Measurements from ENCODE around the gene FNBP1L.
"Not testable (repeated sequence)": the region's sequence is repeated elsewhere in the genome, so short reads cannot be mapped to it uniquely, and the experiment has no call there.

Gene FNBP1L

DNA sequence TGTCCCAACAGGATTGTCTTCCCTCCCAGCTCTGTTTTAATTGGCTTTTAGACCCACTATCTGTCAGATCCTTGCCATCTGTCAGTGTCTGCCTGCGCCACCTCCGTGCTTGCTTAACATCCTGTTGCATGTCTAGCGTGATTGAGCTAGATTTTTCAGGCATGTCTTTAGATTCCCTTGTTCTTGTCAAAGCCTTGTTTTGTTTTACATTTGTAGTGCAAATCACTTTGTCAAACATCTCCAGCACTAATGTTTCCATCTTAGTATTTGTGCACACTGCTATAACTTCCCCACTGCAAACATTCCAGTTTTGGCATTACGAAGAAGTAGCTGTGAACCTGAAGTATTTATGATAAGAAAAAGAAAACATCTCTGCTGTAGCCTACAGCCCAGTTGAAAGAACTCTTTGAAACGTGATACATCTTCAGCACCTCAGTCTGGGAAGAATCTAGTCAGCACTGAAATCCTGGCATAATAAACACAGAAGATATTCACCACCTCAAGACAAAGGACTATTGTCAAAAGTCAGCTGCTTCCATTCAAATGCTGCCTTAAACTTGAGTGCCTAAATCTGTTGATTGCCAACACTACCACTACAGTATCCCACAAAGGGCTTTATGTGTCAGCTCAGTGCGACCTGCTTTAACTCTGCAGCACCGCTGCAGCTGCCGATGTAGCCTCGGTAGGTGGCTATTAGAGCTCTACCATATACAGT lies 105.0 kb downstream of the FNBP1L start (continued):
- TF ChIP-seq TRIM28 (IDR thresholded peaks at IDR 0.05; ENCODE audit: borderline replicate concordance, low read length) = peak; percentile 84

DNA sequence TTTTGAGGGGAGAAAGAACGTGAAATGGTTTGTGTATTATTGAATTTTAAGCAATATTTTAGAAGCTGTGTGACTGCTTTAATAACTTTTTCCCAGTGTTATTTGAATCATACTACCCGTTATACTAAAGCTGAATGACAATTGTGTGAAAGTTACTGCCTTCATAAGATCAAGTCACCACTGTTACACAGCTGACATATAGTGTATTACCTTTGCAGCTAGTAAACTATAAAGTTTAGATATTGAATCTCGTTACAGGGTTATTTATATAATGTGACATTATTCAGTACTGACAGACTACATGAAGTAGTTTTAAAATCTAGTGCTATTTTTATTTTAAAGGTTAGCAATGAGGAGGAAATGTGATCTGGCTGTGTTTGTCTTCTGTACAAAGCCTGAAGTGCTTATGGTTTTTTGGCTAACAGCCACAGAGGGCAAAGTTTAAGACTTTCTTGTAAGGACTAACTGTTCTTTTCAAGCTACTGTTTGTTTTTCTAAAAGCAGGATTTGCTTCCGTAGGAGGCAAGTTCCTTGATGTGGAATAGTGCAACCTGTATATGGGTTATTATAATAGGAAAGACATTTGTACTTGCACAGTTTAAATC lies 106.1 kb downstream of the FNBP1L start:
- not testable (repeated sequence) for H3K27ac ChIP-seq (ENCODE audit: extremely low read depth, low read depth, low read length); H3K9me3 ChIP-seq (ENCODE audit: control insufficient read depth, insufficient read depth, low read depth, low read length); H3K4me3 ChIP-seq (ENCODE audit: low read depth, low read length)
- H3K36me3 ChIP-seq (ENCODE audit: control insufficient read depth in 2 of 2, insufficient read depth in 1 of 2, low read length in 2 of 2) = peaks cover 0 to 19% of the 10 kb centered on the region in 2 experiments; a peak in 2 of 3 replicates
- ChIA-PET POLR2A (interaction anchor here (1.1 kb wide), 1 partner anchor 38 kb away, joined by 3 read pairs; no protein-coding TSS in a partner anchor), CTCF (interaction anchor here (0.6 kb wide), 1 partner anchor 81 kb away, joined by 3 read pairs; no protein-coding TSS in a partner anchor)
- H3K4me1 ChIP-seq (ENCODE audit: control insufficient read depth, insufficient read depth, low read length) = peaks cover 23% of the 10 kb centered on the region
- peak; percentile 57 for TF ChIP-seq WT1 (tag by site-specific recombination; IDR thresholded peaks at IDR 0.05)
- TF ChIP-seq ZFHX2 (tag by site-specific recombination; conservative IDR thresholded peaks at IDR 0.05) = 0 out of 2 replicates have a peak, but pooled peaks have one; percentile 19
- peak; percentile 86 for TF ChIP-seq ZNF843 (tag by site-specific recombination; IDR thresholded peaks at IDR 0.05)
- TF ChIP-seq ZNF600 (tag by site-specific recombination; IDR thresholded peaks at IDR 0.05) = 0 out of 2 replicates have a peak, but pooled peaks have one; percentile 32
- TF ChIP-seq GLI2 (tag by site-specific recombination; IDR thresholded peaks at IDR 0.05; ENCODE audit: borderline replicate concordance, low read depth) = 0 out of 2 replicates have a peak, but pooled peaks have one; percentile 12
- peak; percentile 43; the same call in 1 of the 2 replicates for TF ChIP-seq TCF7L2 (IDR thresholded peaks at IDR 0.05; ENCODE audit: borderline replicate concordance, low read depth, low read length)
- peak; percentile 63; the same call in 1 of the 2 replicates for TF ChIP-seq ZXDB (tag by site-specific recombination; IDR thresholded peaks at IDR 0.05)
- TF ChIP-seq OSR2 (tag by site-specific recombination; IDR thresholded peaks at IDR 0.05) = peak; percentile 94
- TF ChIP-seq BCL11A (tag by site-specific recombination; IDR thresholded peaks at IDR 0.05; ENCODE audit: low read depth) = peak; percentile 46; the same call in 1 of the 2 replicates
- TF ChIP-seq KLF8 (tag by site-specific recombination; IDR thresholded peaks at IDR 0.05) = peak; percentile 58
- TF ChIP-seq SCRT2 (tag by site-specific recombination; IDR thresholded peaks at IDR 0.05) = peak; percentile 16; the same call in 1 of the 2 replicates
- peak; percentile 62 for TF ChIP-seq ZNF366 (tag by site-specific recombination; conservative IDR thresholded peaks at IDR 0.05)
- peak; percentile 25; the same call in 1 of the 2 replicates for TF ChIP-seq SP7 (tag by site-specific recombination; IDR thresholded peaks at IDR 0.05)
- peak; percentile 98 for TF ChIP-seq FEZF1 (tag by site-specific recombination; IDR thresholded peaks at IDR 0.05)
- peak; percentile 91 for TF ChIP-seq OVOL3 (tag by site-specific recombination; IDR thresholded peaks at IDR 0.05)
- TF ChIP-seq, protein P1, sequence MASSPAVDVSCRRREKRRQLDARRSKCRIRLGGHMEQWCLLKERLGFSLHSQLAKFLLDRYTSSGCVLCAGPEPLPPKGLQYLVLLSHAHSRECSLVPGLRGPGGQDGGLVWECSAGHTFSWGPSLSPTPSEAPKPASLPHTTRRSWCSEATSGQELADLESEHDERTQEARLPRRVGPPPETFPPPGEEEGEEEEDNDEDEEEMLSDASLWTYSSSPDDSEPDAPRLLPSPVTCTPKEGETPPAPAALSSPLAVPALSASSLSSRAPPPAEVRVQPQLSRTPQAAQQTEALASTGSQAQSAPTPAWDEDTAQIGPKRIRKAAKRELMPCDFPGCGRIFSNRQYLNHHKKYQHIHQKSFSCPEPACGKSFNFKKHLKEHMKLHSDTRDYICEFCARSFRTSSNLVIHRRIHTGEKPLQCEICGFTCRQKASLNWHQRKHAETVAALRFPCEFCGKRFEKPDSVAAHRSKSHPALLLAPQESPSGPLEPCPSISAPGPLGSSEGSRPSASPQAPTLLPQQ (tag by site-specific recombination; IDR thresholded peaks at IDR 0.05) = 0 out of 2 replicates have a peak, but pooled peaks have one; percentile 34
- peak; percentile 75 for TF ChIP-seq IKZF3 (tag by site-specific recombination; IDR thresholded peaks at IDR 0.05)
- TF ChIP-seq, protein P2, sequence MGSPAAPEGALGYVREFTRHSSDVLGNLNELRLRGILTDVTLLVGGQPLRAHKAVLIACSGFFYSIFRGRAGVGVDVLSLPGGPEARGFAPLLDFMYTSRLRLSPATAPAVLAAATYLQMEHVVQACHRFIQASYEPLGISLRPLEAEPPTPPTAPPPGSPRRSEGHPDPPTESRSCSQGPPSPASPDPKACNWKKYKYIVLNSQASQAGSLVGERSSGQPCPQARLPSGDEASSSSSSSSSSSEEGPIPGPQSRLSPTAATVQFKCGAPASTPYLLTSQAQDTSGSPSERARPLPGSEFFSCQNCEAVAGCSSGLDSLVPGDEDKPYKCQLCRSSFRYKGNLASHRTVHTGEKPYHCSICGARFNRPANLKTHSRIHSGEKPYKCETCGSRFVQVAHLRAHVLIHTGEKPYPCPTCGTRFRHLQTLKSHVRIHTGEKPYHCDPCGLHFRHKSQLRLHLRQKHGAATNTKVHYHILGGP (tag by site-specific recombination; IDR thresholded peaks at IDR 0.05) = 0 out of 2 replicates have a peak, but pooled peaks have one; percentile 9
